Upper lobe of left lung (tissue), 4 donors: Measurements from ENCODE around the gene IL12RB2.

Experiments
- CTCF ChIP-seq, 6 experiments: fragments of 450-650 bp in 4 of 6; fragments of 200-600 bp in 2 of 6; sonication (generic) in 2 of 6; IDR thresholded peaks; one replicate each; pipeline ENCODE4 v1.5.1; 2016 to 2019; ENCODE audit warnings: antibody characterized with exemption in 6 of 6
- EP300 ChIP-seq, 4 donors: sonication (generic); formaldehyde crosslinking; IDR thresholded peaks; one replicate each; pipeline ENCODE4 v1.5.1; 2017; ENCODE audit warnings: antibody characterized with exemption in 4 of 4, control low read depth in 2 of 4

DNA sequence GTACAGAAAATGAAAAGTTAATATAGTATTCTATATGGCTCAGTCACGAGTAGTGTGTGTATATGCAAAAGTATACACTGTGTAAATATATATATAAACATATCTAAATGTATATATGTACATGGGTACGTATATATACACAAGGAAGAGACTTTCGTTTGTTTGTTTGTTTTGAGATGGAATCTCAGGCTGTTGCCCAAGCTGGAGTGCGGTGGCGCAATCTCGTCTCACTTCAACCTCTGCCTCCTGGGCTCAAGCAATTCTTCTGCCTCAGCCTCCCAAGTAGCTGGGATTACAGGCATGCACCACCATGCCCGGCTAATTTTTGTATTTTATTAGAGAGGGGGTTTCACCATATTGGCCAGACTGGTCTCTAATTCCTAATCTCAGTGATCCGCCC, 16.4 kb downstream of the IL12RB2 start:
- TF ChIP-seq CTCF (IDR thresholded peaks at IDR 0.05): no peak
- no peak for TF ChIP-seq EP300 (IDR thresholded peaks at IDR 0.05)
